ENCODE results near the gene DPF3.

Gene DPF3

DNA sequence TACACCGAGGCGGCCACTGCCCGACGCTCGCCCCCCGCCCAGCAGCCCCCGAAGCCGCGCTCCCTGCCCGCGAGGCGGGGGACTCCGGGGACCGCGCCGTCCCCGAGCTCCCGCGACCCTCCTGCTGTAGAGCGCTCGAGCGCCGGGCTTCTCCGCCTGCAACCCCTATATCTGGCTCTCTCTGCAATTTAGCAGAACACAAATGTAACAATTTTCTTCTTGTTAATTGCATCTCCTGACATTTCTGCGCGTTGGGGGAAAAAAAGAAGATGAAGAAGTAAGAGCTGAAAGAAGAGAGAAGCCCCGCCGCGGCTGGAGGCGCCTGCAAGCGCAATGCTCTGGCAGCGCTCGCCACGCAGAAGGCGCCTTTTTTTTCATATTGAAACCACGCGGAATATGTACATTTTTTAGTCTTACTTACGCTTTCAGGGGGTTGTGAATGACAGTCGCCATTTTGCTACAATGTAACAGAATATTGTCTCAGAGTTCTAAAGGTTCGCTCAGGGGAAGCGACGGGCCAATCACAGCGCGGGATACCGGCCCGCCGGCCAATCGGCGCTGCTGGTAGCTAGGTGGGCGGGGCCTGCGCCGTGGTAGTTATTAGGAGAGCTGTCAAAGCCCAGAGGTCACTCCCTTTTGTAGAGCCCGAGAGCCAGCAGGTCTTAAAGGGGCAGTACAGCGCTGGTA, at the start of gene DPF3:
Gene DPF3, minus strand, starts transcription at position 466 of the 687 bp plus-strand sequence. Its CDS starts 13 bp downstream, at position 453.
- DNase-seq (ENCODE audit: low read depth in 2 of 3, low spot score in 2 of 3) = peak; percentile 70 to 88 (median 85)

- no peak for DNase-seq (ENCODE audit: low read depth in 2 of 3, low spot score in 2 of 3)
Measured at GRCh38 chr14:72942934-72943333, 49.0 kb upstream of the DPF3 start.

DNA sequence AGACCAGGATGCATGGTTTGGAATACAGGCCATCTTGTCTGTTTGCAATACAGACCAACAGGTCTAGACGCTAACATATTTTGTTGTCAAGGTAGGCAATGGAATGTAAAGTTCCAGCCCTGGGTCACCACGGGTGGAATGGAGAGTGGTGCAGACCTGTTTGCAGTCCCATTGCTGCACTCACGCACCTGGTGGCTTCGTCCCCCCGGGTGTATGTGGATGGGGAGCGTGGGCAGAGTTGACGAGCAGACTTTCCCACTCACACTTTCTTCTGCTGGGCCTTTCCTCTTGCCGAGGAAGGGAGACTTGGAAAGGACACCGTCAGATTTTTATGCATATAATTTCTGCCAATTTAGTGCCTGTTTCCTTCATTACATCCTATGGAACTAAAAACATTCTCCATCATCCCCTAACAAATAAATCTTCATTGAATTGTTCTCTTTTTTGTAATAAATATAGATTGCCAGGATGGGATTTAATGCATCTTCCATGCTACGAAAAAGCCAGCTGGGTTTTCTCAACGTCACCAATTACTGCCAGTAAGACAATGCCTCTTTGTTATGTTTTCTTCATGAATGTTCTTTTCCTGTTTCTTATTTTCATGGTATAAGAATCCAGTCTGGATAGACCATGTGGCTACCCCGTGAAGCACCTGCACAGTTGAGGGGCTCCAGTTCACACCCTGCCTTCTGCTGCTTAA, 47.5 kb upstream of the DPF3 start:
- DNase-seq (ENCODE audit: low read depth in 2 of 3, low spot score in 2 of 3) = no peak

GRCh38 chr14:72939630-72940029, 45.7 kb upstream of the DPF3 start:
- DNase-seq (ENCODE audit: low read depth in 2 of 3, low spot score in 2 of 3) = no peak

DNA sequence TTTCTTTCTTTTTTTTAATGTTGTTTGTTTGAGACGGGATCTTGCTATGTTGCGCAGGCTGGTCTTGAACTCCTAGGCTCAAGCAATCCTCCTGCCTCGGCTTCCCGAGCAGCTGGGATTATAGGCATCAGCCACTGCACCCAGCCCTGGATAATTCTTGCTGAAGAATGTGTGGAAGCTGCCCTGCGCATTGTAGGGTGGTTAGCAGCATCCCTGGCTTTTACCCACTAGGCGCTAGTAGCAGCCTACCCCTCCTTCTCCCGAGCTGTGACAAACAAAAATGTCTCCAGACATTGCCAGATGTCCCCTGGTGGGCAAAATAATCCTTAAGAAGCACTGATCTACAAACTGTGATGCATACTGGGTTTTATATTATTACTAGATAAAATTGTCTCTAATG, 39.0 kb upstream of the DPF3 start:
- no peak for DNase-seq (ENCODE audit: low read depth in 2 of 3, low spot score in 2 of 3)

GRCh38 chr14:72929316-72930080, 35.6 kb upstream of the DPF3 start:
- DNase-seq (ENCODE audit: low read depth in 2 of 3, low spot score in 2 of 3) = no peak

- no peak for DNase-seq (ENCODE audit: low read depth in 2 of 3, low spot score in 2 of 3)
Measured at GRCh38 chr14:72928872-72929271, 35.0 kb upstream of the DPF3 start.

- peak; percentile 64 to 78 (median 75) for DNase-seq (ENCODE audit: low read depth in 2 of 3, low spot score in 2 of 3)
Measured at GRCh38 chr14:72926292-72927028, 32.6 kb upstream of the DPF3 start, which contains the start of gene DCAF4. Gene DCAF4 (plus strand): TSS chr14:72926464. CDS start chr14:72937979, 11,515 bp downstream.

GRCh38 chr14:72925815-72926291, 32.0 kb upstream of the DPF3 start:
- no peak for DNase-seq (ENCODE audit: low read depth in 2 of 3, low spot score in 2 of 3)

GRCh38 chr14:72925171-72925759, 31.4 kb upstream of the DPF3 start:
- DNase-seq (ENCODE audit: low read depth in 2 of 3, low spot score in 2 of 3) = no peak

DNA sequence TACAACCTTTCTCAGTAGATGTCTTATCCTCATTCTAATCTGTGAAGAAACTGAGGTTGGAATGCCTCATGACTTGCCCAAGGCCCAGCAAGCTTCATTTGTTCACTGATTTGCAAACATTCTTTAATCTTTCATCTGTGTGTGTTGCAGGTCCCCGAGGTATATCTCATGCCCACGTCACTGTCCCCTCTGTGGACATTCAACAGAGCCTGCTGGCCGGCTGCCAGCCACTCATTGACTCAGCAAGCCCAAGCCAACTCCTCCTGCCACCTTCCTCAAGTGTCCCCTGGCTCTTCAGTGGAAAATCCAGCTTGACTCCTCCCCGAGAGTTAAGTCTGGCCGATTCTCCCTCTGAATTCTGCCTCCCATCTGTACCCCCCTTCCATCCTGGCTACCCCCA, 30.4 kb upstream of the DPF3 start:
- DNase-seq (ENCODE audit: low read depth in 2 of 3, low spot score in 2 of 3) = no peak

GRCh38 chr14:72921396-72921795, 27.5 kb upstream of the DPF3 start:
- no peak for DNase-seq (ENCODE audit: low read depth in 2 of 3, low spot score in 2 of 3)

DNA sequence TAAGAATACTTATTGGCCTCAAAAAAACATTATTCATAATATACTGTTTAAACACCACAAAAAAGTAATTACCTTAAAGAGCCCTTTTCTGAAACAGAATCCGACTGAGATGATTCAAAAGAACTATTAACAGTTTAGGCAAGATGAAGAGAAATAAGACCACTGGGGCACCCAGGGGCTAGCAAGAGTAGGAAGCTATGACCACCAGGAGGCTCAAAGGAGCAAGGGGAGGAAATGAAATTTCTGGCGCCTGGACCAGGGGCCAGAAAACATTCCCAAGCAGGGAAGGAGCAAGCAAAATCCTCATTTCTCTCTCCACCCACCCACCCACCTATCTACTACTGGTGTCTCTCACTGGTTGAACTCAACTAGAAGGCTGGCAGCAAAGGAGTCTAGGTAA, 26.1 kb upstream of the DPF3 start:
- no peak for DNase-seq (ENCODE audit: low read depth in 2 of 3, low spot score in 2 of 3)

- no peak for DNase-seq (ENCODE audit: low read depth in 2 of 3, low spot score in 2 of 3)
Measured at GRCh38 chr14:72917094-72917802, 23.3 kb upstream of the DPF3 start.

- DNase-seq (ENCODE audit: low read depth in 2 of 3, low spot score in 2 of 3) = no peak
Measured at GRCh38 chr14:72916174-72916573, 22.3 kb upstream of the DPF3 start.

DNA sequence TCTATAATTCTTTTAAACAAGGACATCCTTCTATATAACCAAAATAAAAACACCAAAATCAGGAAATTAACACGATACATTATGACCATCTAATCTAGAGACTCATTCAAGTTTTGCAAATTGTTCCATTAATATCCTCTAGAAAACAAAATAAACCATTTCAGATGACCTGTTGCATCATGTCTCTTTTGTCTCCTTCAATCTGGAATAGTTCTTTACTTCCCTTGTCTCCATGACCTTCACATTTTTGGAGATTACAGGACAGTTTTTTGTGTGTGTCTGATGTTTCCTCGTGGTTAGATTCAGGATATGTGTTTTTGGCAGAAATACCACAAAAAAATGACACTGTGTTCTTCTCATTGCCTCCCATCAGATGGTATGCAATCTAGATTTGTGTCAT, 19.9 kb upstream of the DPF3 start:
- no peak for DNase-seq (ENCODE audit: low read depth in 2 of 3, low spot score in 2 of 3)

GRCh38 chr14:72909163-72909562, 15.3 kb upstream of the DPF3 start:
- no peak for DNase-seq (ENCODE audit: low read depth in 2 of 3, low spot score in 2 of 3)

GRCh38 chr14:72907886-72908285, 14.0 kb upstream of the DPF3 start:
- DNase-seq (ENCODE audit: low read depth in 2 of 3, low spot score in 2 of 3) = no peak

GRCh38 chr14:72906879-72907278, 13.0 kb upstream of the DPF3 start:
- no peak for DNase-seq (ENCODE audit: low read depth in 2 of 3, low spot score in 2 of 3)

GRCh38 chr14:72906316-72906715, 12.4 kb upstream of the DPF3 start:
- no peak for DNase-seq (ENCODE audit: low read depth in 2 of 3, low spot score in 2 of 3)

Measured in activated CD8-positive, alpha-beta memory T cell treated with anti-CD3 and anti-CD28 coated beads for 48 hours (primary cell).